IMR-90 (cell line): ENCODE results near the gene PLEKHG2. TPM values are rescaled to one million over a fixed set of nuclear protein-coding genes. Genes with fewer than 3 reads are reported as not detected.

Source experiments
- ATAC-seq: fragments of 200-7000 bp; cut with Tn5 transposase; 2 replicates; pipeline ENCODE4 v1.9.1; 2020; ENCODE audit warnings: low read depth, mild to moderate bottlenecking, moderate library complexity
- BruUV-seq: library from RNA; stranded (reverse); fragments of 400-500 nt; replicated peaks from 2 replicates; lab custom pipeline; 2021; lab: Mats Ljungman, UMichigan
- CTCF ChIA-PET: fragments of 300-600 bp; formaldehyde crosslinking; extraction: SDS; loops from one replicate; lab custom pipeline; 2021; ENCODE audit warnings: antibody characterized with exemption; lab: Yijun Ruan, JAX
- POLR2A ChIA-PET: fragments of 300-600 bp; sonication (Branson Sonifier 250); formaldehyde crosslinking; loops from one replicate; lab custom pipeline; 2022; ENCODE audit warnings: antibody characterized with exemption; ENCODE audit not compliant: unreplicated experiment; lab: Charles Lee
- DNase-seq: peaks from one replicate; pipeline ENCODE4 v3.0.0; 2013
- H2AFZ ChIP-seq: replicated peaks from 2 replicates; pipeline ENCODE3; 2013; ENCODE audit warnings: low read length, mild to moderate bottlenecking; ENCODE audit not compliant: poor library complexity
- H2AK5ac ChIP-seq: 2 replicates; pipeline ENCODE4 v1.6.1; 2013; ENCODE audit warnings: low read depth, low read length, inconsistent platforms
- H2AK9ac ChIP-seq: replicated peaks from 2 replicates; pipeline ENCODE3; 2013; ENCODE audit warnings: mild to moderate bottlenecking, low read depth, low read length, moderate library complexity; ENCODE audit not compliant: poor library complexity
- H2BK120ac ChIP-seq: 2 replicates; pipeline ENCODE4 v1.6.1; 2013; ENCODE audit warnings: low read depth, low read length, inconsistent platforms
- H2BK15ac ChIP-seq: 3 replicates; pipeline ENCODE4 v1.6.1; 2013; ENCODE audit warnings: low read depth, low read length, inconsistent platforms
- H2BK20ac ChIP-seq: 2 replicates; pipeline ENCODE4 v1.6.1; 2013; ENCODE audit warnings: low read depth, mild to moderate bottlenecking, inconsistent platforms, low read length, moderate library complexity
- H2BK5ac ChIP-seq: 2 replicates; pipeline ENCODE4 v1.6.1; 2013; ENCODE audit warnings: mild to moderate bottlenecking, low read depth, low read length, inconsistent platforms; ENCODE audit not compliant: poor library complexity, severe bottlenecking
- H3K14ac ChIP-seq: replicated peaks from 2 replicates; pipeline ENCODE4 v1.6.1; 2013; ENCODE audit warnings: low read depth, low read length, inconsistent platforms
- H3K18ac ChIP-seq: 2 replicates; pipeline ENCODE4 v1.6.1; 2013; ENCODE audit warnings: low read depth, low read length, control low read depth
- H3K23ac ChIP-seq: 2 replicates; pipeline ENCODE4 v1.6.1; 2013; ENCODE audit warnings: low read depth, low read length, inconsistent platforms
- H3K27ac ChIP-seq: 2 replicates; pipeline ENCODE4 v1.5.1; 2013; ENCODE audit warnings: mild to moderate bottlenecking, control low read depth, low read length; ENCODE audit not compliant: insufficient read depth
- H3K27me3 ChIP-seq: 2 replicates; pipeline ENCODE4 v1.6.1; 2013; ENCODE audit warnings: low read length; ENCODE audit not compliant: control insufficient read depth, insufficient read depth
- H3K36me3 ChIP-seq: 2 replicates; pipeline ENCODE4 v1.6.1; 2013; ENCODE audit warnings: low read length, mixed read lengths; ENCODE audit not compliant: control insufficient read depth, insufficient read depth
- H3K4ac ChIP-seq: 2 replicates; pipeline ENCODE4 v1.6.1; 2013; ENCODE audit warnings: low read depth, low read length, inconsistent platforms
- H3K4me1 ChIP-seq: 2 replicates; pipeline ENCODE4 v1.6.1; 2013; ENCODE audit warnings: low read length, mixed read lengths; ENCODE audit not compliant: control insufficient read depth, insufficient read depth
- H3K4me2 ChIP-seq: 2 replicates; pipeline ENCODE4 v1.6.1; 2013; ENCODE audit warnings: low read depth, mild to moderate bottlenecking, control low read depth, low read length, moderate library complexity
- H3K4me3 ChIP-seq: 2 replicates; pipeline ENCODE4 v1.5.1; 2013; ENCODE audit warnings: low read depth, mild to moderate bottlenecking, control low read depth, low read length, moderate library complexity; ENCODE audit not compliant: insufficient read depth
- H3K56ac ChIP-seq: 2 replicates; pipeline ENCODE4 v1.6.1; 2013; ENCODE audit warnings: low read length, inconsistent platforms; ENCODE audit not compliant: insufficient read depth; ENCODE audit errors: extremely low read depth
- H3K79me1 ChIP-seq, 2 experiments: 2 replicates each; pipeline ENCODE4 v1.6.1; 2013; ENCODE audit warnings: low read length in 2 of 2, inconsistent platforms in 1 of 2, low read depth in 1 of 2
- H3K9ac ChIP-seq: 2 replicates; pipeline ENCODE4 v1.6.1; 2013; ENCODE audit warnings: low read depth, low read length, control low read depth
- H3K9me1 ChIP-seq: 2 replicates; pipeline ENCODE4 v1.6.1; 2013; ENCODE audit warnings: low read length, inconsistent platforms; ENCODE audit not compliant: insufficient read depth
- H3K9me3 ChIP-seq: 2 replicates; pipeline ENCODE4 v1.6.1; 2013; ENCODE audit warnings: low read length; ENCODE audit not compliant: control insufficient read depth, insufficient read depth
- H4K20me1 ChIP-seq: 2 replicates; pipeline ENCODE4 v1.6.1; 2013; ENCODE audit warnings: low read length, inconsistent platforms; ENCODE audit not compliant: insufficient read depth
- H4K5ac ChIP-seq: 2 replicates; pipeline ENCODE4 v1.6.1; 2013; ENCODE audit warnings: mild to moderate bottlenecking, low read depth, low read length, control low read depth
- H4K8ac ChIP-seq, 2 experiments: 2 replicates each; pipeline ENCODE4 v1.6.1; 2013; ENCODE audit warnings: low read depth in 2 of 2, low read length in 2 of 2, control low read depth in 1 of 2, inconsistent platforms in 1 of 2
- H4K91ac ChIP-seq: 2 replicates; pipeline ENCODE4 v1.6.1; 2013; ENCODE audit warnings: low read depth, low read length, inconsistent platforms; ENCODE audit not compliant: insufficient read depth
- CEBPB ChIP-seq: IDR thresholded peaks from 2 replicates; pipeline ENCODE4 v1.6.1; 2012; ENCODE audit warnings: low read depth, low read length, improper control_type of control experiment
- POLR2A ChIP-seq: IDR thresholded peaks from 2 replicates; pipeline ENCODE4 v1.6.1; 2012; ENCODE audit warnings: mild to moderate bottlenecking, low read depth, low read length
- WGBS, 2 experiments: methylation state at CpG; one replicate each; pipeline versions ENCODE4 v1.1.5 to v1.1.7; 2013; ENCODE audit warnings: missing lambda C conversion rate in 2 of 2; ENCODE audit not compliant: insufficient read length in 1 of 2; ENCODE audit errors: extremely low coverage in 2 of 2; 5-methylcytosine and 5-hydroxymethylcytosine counted together
- dilution Hi-C: fragments of 300-500 bp; cut with HindIII; formaldehyde crosslinking; loops from one replicate; pipeline ENCODE4 v1.14.3; 2018; ENCODE audit warnings: low sequenced_read_pairs; ENCODE audit not compliant: unreplicated experiment
- in situ Hi-C: fragments of 300-500 bp; cut with MboI; formaldehyde crosslinking; loops from 3 replicates; pipeline ENCODE4 v1.14.3; 2019; ENCODE audit warnings: low sequenced_read_pairs, inconsistent platforms, mixed read lengths
- intact Hi-C: fragments of 100-400 bp; cut with micrococcal nuclease; formaldehyde crosslinking; loops from 2 replicates; pipeline ENCODE4 v1.10.0; 2022
- polyA plus RNA-seq, 3 experiments: library from polyadenylated mRNA; depleted of rRNA; stranded (reverse); fragments of >200 nt; gene quantifications; 2 replicates each; pipeline ENCODE4 v1.2.3, GENCODE V29; 2012; ENCODE audit warnings: low replicate concordance in 1 of 3
- total RNA-seq: library from RNA; depleted of rRNA; stranded (reverse); fragments of >200 nt; gene quantifications from 2 replicates; pipeline ENCODE4 v1.2.3, GENCODE V29; 2012

The PLEKHG2 gene
- total and polyA plus RNA-seq, 2 of the 4 experiments (the other 2 are of a cell fraction) = 6.5 to 28.3 TPM

DNA sequence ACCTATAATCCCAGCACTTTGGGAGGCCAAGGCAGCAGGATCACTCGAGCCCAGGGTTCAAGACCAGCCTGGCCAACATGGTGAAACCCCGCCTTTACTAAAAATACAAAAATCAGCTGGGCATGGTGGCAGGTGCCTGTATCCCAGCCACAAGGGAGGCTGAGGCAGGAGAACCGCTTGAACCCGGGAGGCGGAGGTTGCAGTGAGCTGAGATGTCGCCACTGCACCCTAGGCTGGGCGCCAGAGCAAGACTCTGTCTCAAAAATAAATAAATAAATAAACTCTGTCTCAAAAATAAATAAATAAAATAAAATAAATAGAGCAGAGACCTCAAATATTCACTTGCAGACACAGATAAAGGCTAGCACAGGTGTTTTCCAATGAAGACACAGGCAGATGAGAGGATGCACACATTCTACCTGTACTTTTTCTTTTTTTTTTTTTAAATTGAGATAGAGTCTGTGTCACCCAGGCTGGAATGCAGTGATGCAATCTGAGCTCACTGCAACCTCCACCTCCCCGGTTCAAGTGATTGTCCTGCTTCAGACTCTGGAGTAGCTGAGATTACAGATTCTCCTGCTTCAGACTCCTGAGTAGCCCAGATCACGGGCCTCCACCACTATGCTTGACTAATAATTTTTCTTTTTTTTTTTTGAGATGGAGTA is 25.9 kb downstream of the PLEKHG2 start:
- H3K27ac ChIP-seq = no peak overlapping the region
- H3K4ac ChIP-seq = 0 out of 2 replicates have a peak overlapping the region, but pooled peaks have one; percentile 13
- CTCF ChIA-PET = interaction anchor here (0.6 to 1.6 kb wide), 3 partner anchors 94 to 1728 kb away, joined by 3 to 6 read pairs (median 3); partner anchors contain the start of gene EID2B
- no peaks in the 10 kb centered on the region; the same call in 1 of the 2 replicates for H3K9me1 ChIP-seq
- no peaks in the 10 kb centered on the region for H3K27me3 ChIP-seq
- peaks cover 3% of the 10 kb centered on the region; the same call in 1 of the 2 replicates for H3K4me1 ChIP-seq
- H3K4me2 ChIP-seq = no peak overlapping the region
- no peak overlapping the region; the same call in 1 of the 2 replicates for H2AK5ac ChIP-seq
- H3K36me3 ChIP-seq = peaks cover 12% of the 10 kb centered on the region
- H3K9me3 ChIP-seq = no peaks in the 10 kb centered on the region
- no peak overlapping the region for H2BK20ac ChIP-seq
- in situ Hi-C loops = loop anchor here (25.0 kb wide), 1 partner anchor 399 kb away; the partner anchor contains the start of genes DYRK1B and FBL
- H2BK120ac ChIP-seq = 0 out of 2 replicates have a peak overlapping the region, but pooled peaks have one; percentile 18
- H3K9ac ChIP-seq = no peak overlapping the region
- no peak overlapping the region for H3K18ac ChIP-seq
- H3K14ac ChIP-seq = no peak overlapping the region
- peak overlapping the region; percentile 37 for H2BK5ac ChIP-seq
- H3K23ac ChIP-seq = no peak overlapping the region
- TF ChIP-seq CEBPB (peak; percentile 94), POLR2A (no peak)
- POLR2A ChIA-PET = interaction anchor here (0.7 kb wide), 1 partner anchor 1141 kb away, joined by 5 read pairs; no protein-coding TSS in a partner anchor
- no peak overlapping the region for H4K5ac ChIP-seq
- ATAC-seq (no peak), DNase-seq (peak; percentile 67)
- WGBS, 2 experiments = 100% methylated on average over 1 of the region's 9 CpGs; no CpG with 5 or more reads in 1 of the 2 experiments
- H2AK9ac ChIP-seq = no peak overlapping the region
- H4K20me1 ChIP-seq = peaks cover 22% of the 10 kb centered on the region
- BruUV-seq = no TSS peak
- no peak overlapping the region for H3K56ac ChIP-seq
- H2AFZ ChIP-seq = no peak overlapping the region
- H3K4me3 ChIP-seq = no peak overlapping the region
- H3K79me1 ChIP-seq = peaks cover 15 to 30% of the 10 kb centered on the region in 2 experiments
- no peak overlapping the region for H4K91ac ChIP-seq
- dilution Hi-C loops = no loop called here
- H4K8ac ChIP-seq = 0 out of 4 replicates have a peak overlapping the region, but pooled peaks of 1 of the 2 experiments have one; percentile 58
- H2BK15ac ChIP-seq = 0 out of 3 replicates have a peak overlapping the region, but pooled peaks have one; percentile 25
- intact Hi-C loops = no loop called here
